Stimulated activated CD4-positive, alpha-beta T cell treated with anti-CD3 and anti-CD28 coated beads, TNF-alpha, amount 100 ng/mL, for 24 hours (primary cell): ENCODE results near the gene RNF5.
"Not testable (repeated sequence)": the region's sequence is repeated elsewhere in the genome, so short reads cannot be mapped to it uniquely, and the experiment has no call there.

Experiments
- DNase-seq, 3 experiments: peaks; one replicate each; pipeline ENCODE4 v3.0.0-alpha.2; 2020; ENCODE audit warnings: low read depth in 3 of 3

RNF5 gene

DNA sequence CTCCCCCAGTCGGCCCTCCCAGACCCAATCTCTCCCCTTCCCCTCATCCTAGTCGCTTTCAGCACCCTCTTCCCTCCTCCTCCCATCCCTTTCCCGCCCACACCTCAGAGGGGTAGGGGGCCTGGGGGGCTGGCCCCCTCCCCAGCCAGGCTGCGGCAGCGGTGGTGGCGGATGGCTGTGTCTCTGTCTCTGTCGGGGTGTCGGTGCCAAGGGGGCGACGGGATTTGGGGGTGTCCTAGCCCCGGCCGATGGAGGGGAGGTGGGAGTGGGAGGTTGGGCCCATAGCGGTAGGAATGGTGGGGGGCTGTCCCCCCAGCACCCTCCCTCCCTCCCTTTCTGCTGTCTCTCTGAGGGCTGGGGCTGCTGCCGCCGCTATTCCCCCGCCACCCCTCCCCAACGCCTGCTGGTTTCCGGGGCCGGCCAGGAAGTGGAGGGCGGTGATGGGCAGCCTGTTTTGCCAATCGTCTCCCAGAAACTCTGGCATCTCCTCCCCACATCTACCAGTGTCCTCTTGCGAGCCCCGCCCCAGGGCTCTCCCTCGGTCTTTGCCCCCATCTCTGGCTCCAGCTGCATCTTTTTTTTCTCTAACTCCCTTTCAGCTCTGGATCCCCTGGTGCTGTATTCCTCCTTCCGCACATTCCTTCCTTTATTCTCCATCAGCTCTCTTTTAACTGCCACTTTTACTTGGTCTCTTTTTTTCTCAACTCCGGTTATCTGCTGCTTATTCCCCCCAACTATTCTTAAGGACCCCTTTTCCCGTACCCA, 2.3 kb upstream of the RNF5 start, which contains the start of gene AGPAT1:
Gene AGPAT1 (minus strand): TSS at position 374 of the 765 bp plus-strand sequence. CDS start 4,588 bp downstream, outside the sequence.
- DNase-seq: peak; percentile 92 to 98 (median 94)

- DNase-seq: no peak
Observed at GRCh38 chr6:32176476-32177182, 1.6 kb upstream of the RNF5 start.

- DNase-seq: no peak
Observed at GRCh38 chr6:32177183-32177787, 920 bp upstream of the RNF5 start.

DNA sequence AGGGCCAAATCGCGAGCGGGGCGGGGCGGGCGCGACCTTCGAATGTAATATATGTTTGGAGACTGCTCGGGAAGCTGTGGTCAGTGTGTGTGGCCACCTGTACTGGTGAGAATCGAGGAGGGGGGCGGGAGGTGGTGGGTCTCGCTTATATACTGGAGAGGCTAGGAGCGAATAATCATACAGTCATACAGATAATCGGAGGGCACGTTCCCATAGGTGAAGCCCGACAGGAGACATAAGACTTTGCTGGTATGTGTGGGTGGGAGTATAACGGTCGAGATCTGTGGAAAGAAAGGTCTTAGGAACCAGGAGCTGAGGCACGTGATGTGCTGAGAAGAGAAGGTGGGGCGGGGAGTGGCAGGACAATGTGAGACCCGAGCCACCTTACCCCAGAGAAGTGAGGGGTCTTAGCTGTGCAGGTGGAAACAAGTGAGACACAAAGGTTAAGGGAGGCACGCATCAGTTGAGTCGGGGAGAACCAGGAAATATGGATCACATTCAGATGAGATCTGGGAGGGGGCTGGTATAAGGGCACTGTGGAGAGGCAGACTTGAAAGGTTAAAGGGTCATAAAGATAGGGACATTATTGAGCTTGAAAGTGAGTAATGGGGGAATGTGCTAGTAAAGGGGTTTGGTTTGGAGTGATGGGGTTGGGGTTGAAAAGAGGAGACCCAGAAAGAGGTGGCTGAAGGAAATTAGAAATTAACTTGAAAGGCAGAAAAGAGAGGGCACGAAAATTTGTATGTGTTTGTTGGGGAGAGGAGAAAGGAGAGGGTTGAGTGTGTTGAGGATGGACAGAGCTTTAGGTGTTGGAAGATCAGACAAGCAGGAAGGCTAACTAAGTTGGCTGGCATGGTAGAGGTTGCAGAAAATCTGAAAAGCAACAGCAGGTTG, 589 bp downstream of the RNF5 start:
- DNase-seq: no peak

GRCh38 chr6:32179766-32180405, 1.7 kb downstream of the RNF5 start:
- no peak for DNase-seq

GRCh38 chr6:32181148-32181702, 3.0 kb downstream of the RNF5 start:
- DNase-seq: no peak

- DNase-seq: no peak
Observed at GRCh38 chr6:32181915-32182529, 3.8 kb downstream of the RNF5 start.

DNA sequence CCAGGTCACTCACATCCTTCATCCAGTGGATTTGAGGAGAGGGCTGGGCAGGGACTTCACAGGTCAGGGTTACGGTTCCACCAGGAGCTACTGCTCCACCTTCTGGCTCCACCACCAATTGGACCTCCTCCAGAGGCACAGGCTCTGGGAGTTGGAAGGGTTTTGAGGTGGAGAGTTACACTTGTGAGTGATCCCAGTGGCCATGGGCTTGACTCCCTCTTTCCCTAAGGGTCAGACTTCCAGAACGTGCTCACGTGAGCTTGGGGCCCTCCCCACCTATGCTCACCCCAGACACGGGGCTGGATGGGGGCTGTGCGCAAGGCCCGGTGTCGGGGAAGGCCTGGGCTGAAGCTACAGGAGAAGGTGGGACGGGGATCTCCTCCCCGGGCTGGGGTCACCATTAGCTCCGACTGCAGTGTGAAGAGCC, 4.4 kb downstream of the RNF5 start:
- DNase-seq: no peak

- DNase-seq: no peak
Observed at GRCh38 chr6:32183030-32183429, 4.8 kb downstream of the RNF5 start.

DNA sequence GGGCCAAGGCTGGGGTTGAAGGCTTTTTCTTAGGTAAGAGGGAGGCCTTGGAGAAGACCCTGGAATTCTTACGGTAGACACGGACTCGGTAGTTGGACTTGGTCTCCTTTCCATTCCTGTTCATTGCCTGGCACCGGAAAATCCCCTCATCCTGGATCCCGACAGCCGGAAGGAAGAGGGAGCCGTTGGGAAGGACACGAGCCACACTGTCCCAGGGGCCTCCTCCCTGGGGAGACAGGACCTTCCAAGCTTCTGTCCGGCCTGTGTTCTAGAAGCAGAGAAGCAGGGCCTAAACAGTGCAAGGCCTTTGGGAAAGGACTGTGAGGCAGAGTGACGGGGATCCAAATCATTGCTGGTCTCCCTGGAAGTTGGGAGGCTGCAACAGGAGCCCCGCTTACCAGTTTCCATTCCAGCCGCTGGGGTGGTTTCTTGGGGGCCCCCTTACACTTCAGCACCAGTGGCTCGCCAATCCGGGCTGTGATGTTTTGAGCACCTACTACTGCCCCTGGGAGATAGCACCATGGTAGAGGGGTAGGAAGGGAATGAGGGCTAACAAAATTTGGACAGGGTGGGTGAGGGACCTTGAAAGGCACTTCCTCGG, 5.4 kb downstream of the RNF5 start:
- no peak for DNase-seq

GRCh38 chr6:32184084-32184640, 6.0 kb downstream of the RNF5 start, which contains the start of gene AGER:
AGER (minus strand) TSS chr6:32184253; CDS start chr6:32184222, 31 bp downstream.
- no peak for DNase-seq

DNA sequence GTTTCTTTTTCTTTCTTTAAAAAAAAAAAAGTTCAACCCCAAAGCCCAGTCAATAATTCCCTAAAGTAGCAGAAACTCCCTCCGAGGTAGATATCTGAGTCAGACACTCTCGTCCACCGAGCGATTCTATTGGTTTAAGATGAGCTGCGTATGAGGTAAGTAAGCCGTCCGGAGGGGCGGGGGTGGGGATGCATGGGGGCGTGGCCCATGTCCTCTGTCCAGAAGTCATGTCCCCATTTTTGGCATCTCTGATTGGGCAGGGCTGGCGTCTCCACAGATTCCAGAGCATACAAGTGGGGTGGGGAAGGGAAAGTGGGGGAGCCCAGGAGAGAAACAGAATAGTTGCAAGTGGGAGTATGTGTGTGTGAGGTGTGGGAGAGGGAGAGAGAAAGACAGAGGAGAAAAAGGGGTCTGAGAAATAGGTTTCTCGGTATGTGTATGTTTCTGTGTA, 7.5 kb downstream of the RNF5 start:
- DNase-seq: peak in 1 of 3 experiments; percentile 70

GRCh38 chr6:32186151-32186840, 8.1 kb downstream of the RNF5 start:
- DNase-seq: not testable (repeated sequence)

DNA sequence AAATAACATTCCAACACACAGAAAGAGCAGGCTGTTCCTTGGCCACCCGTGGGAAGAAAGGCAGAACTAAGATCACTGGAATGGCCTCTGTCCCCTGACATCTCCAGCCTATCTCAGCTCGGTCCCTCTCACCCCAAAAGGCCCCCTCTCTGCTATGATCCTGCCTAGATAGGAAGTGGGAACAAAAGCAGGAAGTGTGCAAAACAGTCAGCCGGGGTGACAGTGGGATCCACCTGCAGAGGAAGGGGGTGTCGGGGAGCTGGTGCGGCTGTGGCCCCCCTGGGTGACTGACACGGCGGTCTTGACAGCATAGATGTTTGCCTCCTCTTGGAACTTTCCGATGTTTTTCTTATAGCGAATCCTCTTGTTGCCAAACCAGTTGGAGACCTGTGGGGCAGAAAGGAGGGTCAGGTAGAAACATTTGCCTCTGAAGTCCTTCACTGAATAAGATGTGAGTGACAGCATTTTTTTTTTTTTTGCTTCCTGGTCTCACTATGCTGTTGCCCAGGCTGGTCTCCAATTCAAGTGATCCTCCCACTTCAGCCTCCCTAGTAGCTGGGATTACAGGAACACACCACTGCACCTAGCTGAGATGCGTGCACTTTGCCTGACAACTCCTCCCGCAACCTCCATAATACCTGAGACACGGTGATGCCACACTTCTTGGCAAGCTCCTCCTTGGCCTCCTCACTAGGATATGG, 9.0 kb downstream of the RNF5 start:
- DNase-seq: no peak

- DNase-seq: not testable (repeated sequence)
Observed at GRCh38 chr6:32187725-32188380, 9.6 kb downstream of the RNF5 start.

DNA sequence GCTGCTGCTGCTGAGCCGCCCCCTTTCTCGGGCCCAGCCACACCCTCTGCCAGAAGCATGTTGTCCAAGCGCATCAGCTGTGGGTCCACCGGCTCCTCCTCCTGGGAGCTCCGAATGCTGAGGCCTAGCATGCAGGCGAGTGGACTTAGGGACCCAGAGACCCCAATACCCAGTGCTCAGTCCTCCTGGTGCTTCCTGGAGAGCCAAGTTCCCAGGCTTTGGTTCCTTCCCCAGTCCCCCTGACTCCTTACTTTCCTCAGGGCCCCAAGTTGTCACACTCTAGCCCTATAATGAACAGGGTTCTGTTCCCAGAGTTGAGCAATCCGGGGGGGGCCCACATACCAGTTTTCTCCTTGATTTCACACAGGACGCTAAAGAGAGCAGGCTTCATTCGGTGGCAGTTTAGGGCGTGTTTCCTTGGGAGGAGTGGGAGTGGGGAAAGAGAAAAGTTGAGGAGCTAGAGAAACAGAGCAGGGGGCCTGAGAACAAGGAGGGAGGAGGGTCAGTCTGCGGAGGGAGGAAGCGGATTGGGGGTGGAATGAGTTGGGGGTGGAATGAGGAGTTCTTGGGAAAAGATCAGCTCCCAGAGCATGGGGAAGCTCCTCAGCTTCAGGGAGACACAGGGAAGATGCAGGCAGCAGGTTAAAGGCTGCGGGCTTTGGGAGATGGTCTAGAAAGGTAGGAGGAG, 10.3 kb downstream of the RNF5 start:
- no peak for DNase-seq
